GM23338 (cell line): Measurements from ENCODE around the gene FMN2. TPM values are rescaled to one million over a fixed set of nuclear protein-coding genes. Genes with fewer than 3 reads are reported as not detected.

Experiments used
- ATAC-seq: fragments of 200-7000 bp; cut with Tn5 transposase; 3 replicates; pipeline ENCODE4 v1.9.1; 2020
- DNase-seq: peaks from one replicate; pipeline ENCODE4 v3.0.0-alpha.2; 2015; ENCODE audit warnings: low spot score
- H2AFZ ChIP-seq: fragments of 200-600 bp; sonication (generic); 2 replicates; pipeline ENCODE4 v1.8.0; 2016; ENCODE audit warnings: antibody characterized with exemption, mild to moderate bottlenecking, moderate library complexity
- H3F3A ChIP-seq: fragments of 200-600 bp; sonication (generic); replicated peaks from 2 replicates; pipeline ENCODE4 v1.8.0; 2017; ENCODE audit warnings: antibody characterized with exemption, mixed run types, low read depth
- H3K27ac ChIP-seq: fragments of 200-600 bp; sonication (generic); 2 replicates; pipeline ENCODE4 v1.6.1; 2016; ENCODE audit warnings: low read depth
- H3K27me3 ChIP-seq: fragments of 200-600 bp; sonication (generic); 2 replicates; pipeline ENCODE4 v1.8.0; 2016; ENCODE audit warnings: mild to moderate bottlenecking, mixed run types, moderate library complexity; ENCODE audit not compliant: insufficient read depth
- H3K36me3 ChIP-seq: fragments of 200-600 bp; sonication (generic); 2 replicates; pipeline ENCODE4 v1.8.0; 2016; ENCODE audit warnings: mild to moderate bottlenecking; ENCODE audit not compliant: insufficient read depth
- H3K4me1 ChIP-seq: fragments of 200-600 bp; sonication (generic); 2 replicates; pipeline ENCODE4 v1.8.0; 2016; ENCODE audit warnings: mild to moderate bottlenecking, moderate library complexity; ENCODE audit not compliant: insufficient read depth
- H3K4me2 ChIP-seq: fragments of 200-600 bp; sonication (generic); 2 replicates; pipeline ENCODE4 v1.7.1; 2017; ENCODE audit warnings: mixed run types
- H3K4me3 ChIP-seq: fragments of 200-600 bp; sonication (generic); 2 replicates; pipeline ENCODE4 v1.6.1; 2016; ENCODE audit warnings: mixed run types
- H3K79me2 ChIP-seq: fragments of 200-600 bp; sonication (generic); replicated peaks from 2 replicates; pipeline ENCODE4 v1.8.0; 2017; ENCODE audit warnings: mild to moderate bottlenecking; ENCODE audit not compliant: insufficient read depth
- H3K9me2 ChIP-seq: fragments of 200-600 bp; sonication (generic); 2 replicates; pipeline ENCODE4 v1.8.0; 2017; ENCODE audit not compliant: insufficient read depth
- H4K20me1 ChIP-seq: fragments of 200-600 bp; sonication (generic); replicated peaks from 2 replicates; pipeline ENCODE4 v1.8.0; 2017; ENCODE audit warnings: mild to moderate bottlenecking; ENCODE audit not compliant: insufficient read depth
- H3K27ac Mint-ChIP-seq: 2 replicates; pipeline ENCODE4 v1.8.0; 2020; ENCODE audit warnings: inconsistent platforms, mild to moderate bottlenecking, moderate library complexity, mixed read lengths
- H3K27me3 Mint-ChIP-seq: 3 replicates; pipeline ENCODE4 v1.8.0; 2022; ENCODE audit warnings: low read depth, mild to moderate bottlenecking, moderate library complexity, mixed read lengths, inconsistent platforms; ENCODE audit not compliant: insufficient read depth, poor library complexity
- H3K36me3 Mint-ChIP-seq: 3 replicates; pipeline ENCODE4 v1.8.0; 2021; ENCODE audit warnings: low read depth, mild to moderate bottlenecking, inconsistent platforms, moderate library complexity, mixed read lengths
- H3K4me1 Mint-ChIP-seq: 3 replicates; pipeline ENCODE4 v1.8.0; 2020; ENCODE audit warnings: mild to moderate bottlenecking, inconsistent platforms, mixed read lengths
- H3K4me3 Mint-ChIP-seq: 3 replicates; pipeline ENCODE4 v1.8.0; 2021; ENCODE audit warnings: moderate library complexity, mild to moderate bottlenecking, inconsistent platforms, mixed read lengths
- H3K9me3 Mint-ChIP-seq: 3 replicates; pipeline ENCODE4 v1.8.0; 2020; ENCODE audit warnings: moderate library complexity, mild to moderate bottlenecking, inconsistent platforms, mixed read lengths
- CREB1 ChIP-seq: fragments of 250-450 bp; sonication (Bioruptor Pico); IDR thresholded peaks from 2 replicates; pipeline ENCODE4 v1.5.0; 2020; ENCODE audit warnings: low read depth, mild to moderate bottlenecking, moderate library complexity
- EZH2 ChIP-seq: fragments of 200-600 bp; sonication (generic); IDR thresholded peaks from one replicate; pipeline ENCODE4 v1.8.0; 2017; ENCODE audit warnings: antibody characterized with exemption, mild to moderate bottlenecking, low read depth; ENCODE audit not compliant: unreplicated experiment
- EZH2phosphoT487 ChIP-seq: fragments of 200-600 bp; sonication (generic); IDR thresholded peaks from one replicate; pipeline ENCODE4 v1.8.1; 2018; ENCODE audit warnings: antibody characterized with exemption; ENCODE audit not compliant: unreplicated experiment
- JUNB ChIP-seq: IDR thresholded peaks from one replicate; pipeline ENCODE4 v1.6.1; 2016; ENCODE audit warnings: antibody characterized with exemption; ENCODE audit not compliant: unreplicated experiment
- NANOG ChIP-seq: IDR thresholded peaks from 2 replicates; pipeline ENCODE4 v1.6.1; 2016; ENCODE audit warnings: antibody characterized with exemption, borderline replicate concordance
- POLR2AphosphoS5 ChIP-seq: IDR thresholded peaks from 2 replicates; pipeline ENCODE4 v1.6.1; 2016; ENCODE audit warnings: antibody characterized with exemption, low read depth
- STAT1 ChIP-seq: IDR thresholded peaks from one replicate; pipeline ENCODE4 v1.6.1; 2016; ENCODE audit warnings: antibody characterized with exemption; ENCODE audit not compliant: unreplicated experiment
- ZNF114 ChIP-seq: fragments of 250-450 bp; sonication (Bioruptor Pico); IDR thresholded peaks from 2 replicates; pipeline ENCODE4 v1.5.0; 2020; ENCODE audit warnings: mild to moderate bottlenecking, moderate library complexity
- ZNF331 ChIP-seq: fragments of 250-450 bp; sonication (Bioruptor Pico); IDR thresholded peaks from 2 replicates; pipeline ENCODE4 v1.5.0; 2020; ENCODE audit warnings: low read depth, mild to moderate bottlenecking, moderate library complexity
- polyA plus RNA-seq: library from polyadenylated mRNA; unstranded; fragments of >200 nt; fragmentation: Nextera tagmentation; extraction: Ambion mirVana; gene quantifications from 2 replicates; pipeline ENCODE4 v1.2.1, GENCODE V29; 2016
- total RNA-seq: library from RNA; depleted of rRNA; stranded (reverse); fragments of >200 nt; shearing (Covaris generic); gene quantifications from 2 replicates; pipeline ENCODE4 v1.2.3, GENCODE V29; 2014
- TF ChIP-seq, protein P1 (sequence below): IDR thresholded peaks from one replicate; pipeline ENCODE4 v1.6.1; 2018; ENCODE audit warnings: antibody characterized with exemption; ENCODE audit not compliant: unreplicated experiment
- TF ChIP-seq, protein P2 (sequence below): IDR thresholded peaks from 2 replicates; pipeline ENCODE4 v1.6.1; 2016; ENCODE audit warnings: antibody characterized with exemption
- TF ChIP-seq, protein P3 (sequence below): fragments of 250-450 bp; sonication (Bioruptor Pico); IDR thresholded peaks from 2 replicates; pipeline ENCODE4 v1.5.0; 2020; ENCODE audit warnings: mild to moderate bottlenecking, moderate library complexity
- TF ChIP-seq, protein P4 (sequence below), 2 experiments: fragments of 200-600 bp in 1 of 2; sonication (generic) in 1 of 2; conservative IDR thresholded peaks; 2 replicates each; pipeline versions ENCODE4 v1.5.1 to v1.6.1; 2016 to 2017; ENCODE audit warnings: antibody characterized with exemption in 2 of 2, low read depth in 2 of 2, mild to moderate bottlenecking in 2 of 2, moderate library complexity in 1 of 2

The FMN2 gene
- total and polyA plus RNA-seq, 2 experiments from 2014 or later, result 1.5 to 2.5 TPM

DNA sequence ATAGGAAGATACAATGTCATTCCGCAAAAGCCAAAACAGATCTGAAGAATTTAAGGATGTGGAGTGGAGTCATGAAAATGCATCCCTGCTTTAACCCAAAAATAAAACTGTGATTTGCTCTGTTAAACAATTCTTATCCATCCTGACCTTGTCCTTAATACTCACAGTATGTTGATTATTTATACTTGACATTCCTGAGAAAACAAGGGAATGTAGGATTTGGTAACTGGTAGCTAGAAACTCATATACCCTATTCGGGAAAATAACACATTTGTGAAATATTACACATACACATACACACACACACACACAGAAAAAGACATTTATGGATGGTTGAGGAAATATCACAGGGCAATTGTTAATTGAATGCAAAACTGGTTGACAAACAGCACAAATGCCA is 80.2 kb downstream of the FMN2 start:
- H2AFZ ChIP-seq, result no peak overlapping the region
- no peak overlapping the region for H3K4me3 Mint-ChIP-seq
- H3K4me1 ChIP-seq, result no peaks in the 10 kb centered on the region
- H3K9me2 ChIP-seq, result no peaks in the 10 kb centered on the region
- no peak overlapping the region for H3K4me3 ChIP-seq
- H3F3A ChIP-seq, result no peaks in the 10 kb centered on the region
- no peaks in the 10 kb centered on the region for H3K4me1 Mint-ChIP-seq
- TF ChIP-seq, protein P1, sequence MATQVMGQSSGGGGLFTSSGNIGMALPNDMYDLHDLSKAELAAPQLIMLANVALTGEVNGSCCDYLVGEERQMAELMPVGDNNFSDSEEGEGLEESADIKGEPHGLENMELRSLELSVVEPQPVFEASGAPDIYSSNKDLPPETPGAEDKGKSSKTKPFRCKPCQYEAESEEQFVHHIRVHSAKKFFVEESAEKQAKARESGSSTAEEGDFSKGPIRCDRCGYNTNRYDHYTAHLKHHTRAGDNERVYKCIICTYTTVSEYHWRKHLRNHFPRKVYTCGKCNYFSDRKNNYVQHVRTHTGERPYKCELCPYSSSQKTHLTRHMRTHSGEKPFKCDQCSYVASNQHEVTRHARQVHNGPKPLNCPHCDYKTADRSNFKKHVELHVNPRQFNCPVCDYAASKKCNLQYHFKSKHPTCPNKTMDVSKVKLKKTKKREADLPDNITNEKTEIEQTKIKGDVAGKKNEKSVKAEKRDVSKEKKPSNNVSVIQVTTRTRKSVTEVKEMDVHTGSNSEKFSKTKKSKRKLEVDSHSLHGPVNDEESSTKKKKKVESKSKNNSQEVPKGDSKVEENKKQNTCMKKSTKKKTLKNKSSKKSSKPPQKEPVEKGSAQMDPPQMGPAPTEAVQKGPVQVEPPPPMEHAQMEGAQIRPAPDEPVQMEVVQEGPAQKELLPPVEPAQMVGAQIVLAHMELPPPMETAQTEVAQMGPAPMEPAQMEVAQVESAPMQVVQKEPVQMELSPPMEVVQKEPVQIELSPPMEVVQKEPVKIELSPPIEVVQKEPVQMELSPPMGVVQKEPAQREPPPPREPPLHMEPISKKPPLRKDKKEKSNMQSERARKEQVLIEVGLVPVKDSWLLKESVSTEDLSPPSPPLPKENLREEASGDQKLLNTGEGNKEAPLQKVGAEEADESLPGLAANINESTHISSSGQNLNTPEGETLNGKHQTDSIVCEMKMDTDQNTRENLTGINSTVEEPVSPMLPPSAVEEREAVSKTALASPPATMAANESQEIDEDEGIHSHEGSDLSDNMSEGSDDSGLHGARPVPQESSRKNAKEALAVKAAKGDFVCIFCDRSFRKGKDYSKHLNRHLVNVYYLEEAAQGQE, result no peak
- TF ChIP-seq NANOG (no peak), EZH2 (no peak), STAT1 (no peak), ZNF114 (CRISPR knock-in tag) (no peak), ZNF331 (CRISPR knock-in tag) (no peak), JUNB (no peak), CREB1 (CRISPR knock-in tag) (no peak), POLR2AphosphoS5 (no peak), EZH2phosphoT487 (no peak)
- TF ChIP-seq, protein P2, sequence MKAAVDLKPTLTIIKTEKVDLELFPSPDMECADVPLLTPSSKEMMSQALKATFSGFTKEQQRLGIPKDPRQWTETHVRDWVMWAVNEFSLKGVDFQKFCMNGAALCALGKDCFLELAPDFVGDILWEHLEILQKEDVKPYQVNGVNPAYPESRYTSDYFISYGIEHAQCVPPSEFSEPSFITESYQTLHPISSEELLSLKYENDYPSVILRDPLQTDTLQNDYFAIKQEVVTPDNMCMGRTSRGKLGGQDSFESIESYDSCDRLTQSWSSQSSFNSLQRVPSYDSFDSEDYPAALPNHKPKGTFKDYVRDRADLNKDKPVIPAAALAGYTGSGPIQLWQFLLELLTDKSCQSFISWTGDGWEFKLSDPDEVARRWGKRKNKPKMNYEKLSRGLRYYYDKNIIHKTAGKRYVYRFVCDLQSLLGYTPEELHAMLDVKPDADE, result no peak
- TF ChIP-seq, protein P3, sequence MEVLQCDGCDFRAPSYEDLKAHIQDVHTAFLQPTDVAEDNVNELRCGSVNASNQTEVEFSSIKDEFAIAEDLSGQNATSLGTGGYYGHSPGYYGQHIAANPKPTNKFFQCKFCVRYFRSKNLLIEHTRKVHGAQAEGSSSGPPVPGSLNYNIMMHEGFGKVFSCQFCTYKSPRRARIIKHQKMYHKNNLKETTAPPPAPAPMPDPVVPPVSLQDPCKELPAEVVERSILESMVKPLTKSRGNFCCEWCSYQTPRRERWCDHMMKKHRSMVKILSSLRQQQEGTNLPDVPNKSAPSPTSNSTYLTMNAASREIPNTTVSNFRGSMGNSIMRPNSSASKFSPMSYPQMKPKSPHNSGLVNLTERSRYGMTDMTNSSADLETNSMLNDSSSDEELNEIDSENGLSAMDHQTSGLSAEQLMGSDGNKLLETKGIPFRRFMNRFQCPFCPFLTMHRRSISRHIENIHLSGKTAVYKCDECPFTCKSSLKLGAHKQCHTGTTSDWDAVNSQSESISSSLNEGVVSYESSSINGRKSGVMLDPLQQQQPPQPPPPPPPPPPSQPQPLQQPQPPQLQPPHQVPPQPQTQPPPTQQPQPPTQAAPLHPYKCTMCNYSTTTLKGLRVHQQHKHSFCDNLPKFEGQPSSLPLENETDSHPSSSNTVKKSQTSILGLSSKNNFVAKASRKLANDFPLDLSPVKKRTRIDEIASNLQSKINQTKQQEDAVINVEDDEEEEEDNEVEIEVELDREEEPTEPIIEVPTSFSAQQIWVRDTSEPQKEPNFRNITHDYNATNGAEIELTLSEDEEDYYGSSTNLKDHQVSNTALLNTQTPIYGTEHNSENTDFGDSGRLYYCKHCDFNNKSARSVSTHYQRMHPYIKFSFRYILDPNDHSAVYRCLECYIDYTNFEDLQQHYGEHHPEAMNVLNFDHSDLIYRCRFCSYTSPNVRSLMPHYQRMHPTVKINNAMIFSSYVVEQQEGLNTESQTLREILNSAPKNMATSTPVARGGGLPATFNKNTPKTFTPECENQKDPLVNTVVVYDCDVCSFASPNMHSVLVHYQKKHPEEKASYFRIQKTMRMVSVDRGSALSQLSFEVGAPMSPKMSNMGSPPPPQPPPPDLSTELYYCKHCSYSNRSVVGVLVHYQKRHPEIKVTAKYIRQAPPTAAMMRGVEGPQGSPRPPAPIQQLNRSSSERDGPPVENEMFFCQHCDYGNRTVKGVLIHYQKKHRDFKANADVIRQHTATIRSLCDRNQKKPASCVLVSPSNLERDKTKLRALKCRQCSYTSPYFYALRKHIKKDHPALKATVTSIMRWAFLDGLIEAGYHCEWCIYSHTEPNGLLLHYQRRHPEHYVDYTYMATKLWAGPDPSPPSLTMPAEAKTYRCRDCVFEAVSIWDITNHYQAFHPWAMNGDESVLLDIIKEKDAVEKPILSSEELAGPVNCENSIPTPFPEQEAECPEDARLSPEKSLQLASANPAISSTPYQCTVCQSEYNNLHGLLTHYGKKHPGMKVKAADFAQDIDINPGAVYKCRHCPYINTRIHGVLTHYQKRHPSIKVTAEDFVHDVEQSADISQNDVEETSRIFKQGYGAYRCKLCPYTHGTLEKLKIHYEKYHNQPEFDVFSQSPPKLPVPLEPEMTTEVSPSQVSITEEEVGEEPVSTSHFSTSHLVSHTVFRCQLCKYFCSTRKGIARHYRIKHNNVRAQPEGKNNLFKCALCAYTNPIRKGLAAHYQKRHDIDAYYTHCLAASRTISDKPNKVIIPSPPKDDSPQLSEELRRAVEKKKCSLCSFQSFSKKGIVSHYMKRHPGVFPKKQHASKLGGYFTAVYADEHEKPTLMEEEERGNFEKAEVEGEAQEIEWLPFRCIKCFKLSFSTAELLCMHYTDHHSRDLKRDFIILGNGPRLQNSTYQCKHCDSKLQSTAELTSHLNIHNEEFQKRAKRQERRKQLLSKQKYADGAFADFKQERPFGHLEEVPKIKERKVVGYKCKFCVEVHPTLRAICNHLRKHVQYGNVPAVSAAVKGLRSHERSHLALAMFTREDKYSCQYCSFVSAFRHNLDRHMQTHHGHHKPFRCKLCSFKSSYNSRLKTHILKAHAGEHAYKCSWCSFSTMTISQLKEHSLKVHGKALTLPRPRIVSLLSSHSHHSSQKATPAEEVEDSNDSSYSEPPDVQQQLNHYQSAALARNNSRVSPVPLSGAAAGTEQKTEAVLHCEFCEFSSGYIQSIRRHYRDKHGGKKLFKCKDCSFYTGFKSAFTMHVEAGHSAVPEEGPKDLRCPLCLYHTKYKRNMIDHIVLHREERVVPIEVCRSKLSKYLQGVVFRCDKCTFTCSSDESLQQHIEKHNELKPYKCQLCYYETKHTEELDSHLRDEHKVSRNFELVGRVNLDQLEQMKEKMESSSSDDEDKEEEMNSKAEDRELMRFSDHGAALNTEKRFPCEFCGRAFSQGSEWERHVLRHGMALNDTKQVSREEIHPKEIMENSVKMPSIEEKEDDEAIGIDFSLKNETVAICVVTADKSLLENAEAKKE (CRISPR knock-in tag), result no peak
- TF ChIP-seq, protein P4, sequence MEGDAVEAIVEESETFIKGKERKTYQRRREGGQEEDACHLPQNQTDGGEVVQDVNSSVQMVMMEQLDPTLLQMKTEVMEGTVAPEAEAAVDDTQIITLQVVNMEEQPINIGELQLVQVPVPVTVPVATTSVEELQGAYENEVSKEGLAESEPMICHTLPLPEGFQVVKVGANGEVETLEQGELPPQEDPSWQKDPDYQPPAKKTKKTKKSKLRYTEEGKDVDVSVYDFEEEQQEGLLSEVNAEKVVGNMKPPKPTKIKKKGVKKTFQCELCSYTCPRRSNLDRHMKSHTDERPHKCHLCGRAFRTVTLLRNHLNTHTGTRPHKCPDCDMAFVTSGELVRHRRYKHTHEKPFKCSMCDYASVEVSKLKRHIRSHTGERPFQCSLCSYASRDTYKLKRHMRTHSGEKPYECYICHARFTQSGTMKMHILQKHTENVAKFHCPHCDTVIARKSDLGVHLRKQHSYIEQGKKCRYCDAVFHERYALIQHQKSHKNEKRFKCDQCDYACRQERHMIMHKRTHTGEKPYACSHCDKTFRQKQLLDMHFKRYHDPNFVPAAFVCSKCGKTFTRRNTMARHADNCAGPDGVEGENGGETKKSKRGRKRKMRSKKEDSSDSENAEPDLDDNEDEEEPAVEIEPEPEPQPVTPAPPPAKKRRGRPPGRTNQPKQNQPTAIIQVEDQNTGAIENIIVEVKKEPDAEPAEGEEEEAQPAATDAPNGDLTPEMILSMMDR (conservative IDR thresholded peaks at IDR 0.05; ENCODE audit: low read depth in 2 of 2), result no peak
- no peaks in the 10 kb centered on the region for H3K27me3 Mint-ChIP-seq
- no peak overlapping the region for H3K27ac ChIP-seq
- no peak overlapping the region for H3K27ac Mint-ChIP-seq
- H3K9me3 Mint-ChIP-seq, result no peaks in the 10 kb centered on the region
- H4K20me1 ChIP-seq, result no peaks in the 10 kb centered on the region
- no peak overlapping the region for H3K4me2 ChIP-seq
- no peaks in the 10 kb centered on the region for H3K27me3 ChIP-seq
- no peaks in the 10 kb centered on the region for H3K36me3 Mint-ChIP-seq
- H3K79me2 ChIP-seq, result no peaks in the 10 kb centered on the region
- H3K36me3 ChIP-seq, result no peaks in the 10 kb centered on the region
- DNase-seq (no peak), ATAC-seq (no peak)
